NCI-H128 (cell line): Measurements from ENCODE around the gene CTNNBIP1.

Experiments used
- DNase-seq: peaks from one replicate; lab custom pipeline; 2025; ENCODE audit not compliant: unreplicated experiment; lab: John Stamatoyannopoulos, UW

Gene CTNNBIP1

GRCh38 chr1:9858293-9859035 lies 51.6 kb downstream of the CTNNBIP1 start:
- no peak for DNase-seq

GRCh38 chr1:9855186-9855585 lies 54.9 kb downstream of the CTNNBIP1 start:
- no peak for DNase-seq

GRCh38 chr1:9853249-9853595 lies 56.8 kb downstream of the CTNNBIP1 start:
- no peak for DNase-seq

GRCh38 chr1:9852410-9853248 lies 57.4 kb downstream of the CTNNBIP1 start:
- no peak for DNase-seq

- no peak for DNase-seq
These were observed 58.1 kb downstream of the CTNNBIP1 start for GRCh38 chr1:9852004-9852403.

GRCh38 chr1:9850442-9851162 lies 59.5 kb downstream of the CTNNBIP1 start:
- no peak for DNase-seq

- DNase-seq: no peak
These were observed 60.2 kb downstream of the CTNNBIP1 start for GRCh38 chr1:9849691-9850441.

GRCh38 chr1:9848022-9848421 lies 62.0 kb downstream of the CTNNBIP1 start:
- no peak for DNase-seq

- no peak for DNase-seq
These were observed 62.8 kb downstream of the CTNNBIP1 start for GRCh38 chr1:9847269-9847668.

- no peak for DNase-seq
These were observed 63.4 kb downstream of the CTNNBIP1 start for GRCh38 chr1:9846611-9847171.

GRCh38 chr1:9845914-9846313 lies 64.2 kb downstream of the CTNNBIP1 start:
- no peak for DNase-seq

GRCh38 chr1:9844756-9845155 lies 65.3 kb downstream of the CTNNBIP1 start:
- DNase-seq: no peak

- no peak for DNase-seq
These were observed 66.0 kb downstream of the CTNNBIP1 start for GRCh38 chr1:9844106-9844505.

- peak; percentile 51 for DNase-seq
These were observed 66.5 kb downstream of the CTNNBIP1 start for GRCh38 chr1:9843576-9843945.

GRCh38 chr1:9842781-9843575 lies 67.1 kb downstream of the CTNNBIP1 start:
- no peak for DNase-seq

- no peak for DNase-seq
These were observed 67.9 kb downstream of the CTNNBIP1 start for GRCh38 chr1:9842073-9842711.

GRCh38 chr1:9841460-9841859 lies 68.6 kb downstream of the CTNNBIP1 start:
- DNase-seq: no peak

- DNase-seq: no peak
These were observed 69.9 kb downstream of the CTNNBIP1 start for GRCh38 chr1:9840176-9840575.

GRCh38 chr1:9838946-9839345 lies 71.1 kb downstream of the CTNNBIP1 start:
- DNase-seq: no peak

- DNase-seq: no peak
These were observed 73.5 kb downstream of the CTNNBIP1 start for GRCh38 chr1:9836632-9836960.
